HFF-Myc (cell line): ENCODE measurements around the gene DNAJC18.

ENCODE experiments used
- DNase-seq: peaks from one replicate; pipeline ENCODE4 v3.0.0-alpha.2; 2011; ENCODE audit warnings: low read depth; ENCODE audit errors: extremely low read depth
- H3K4me3 ChIP-seq: replicated peaks from 2 replicates; pipeline ENCODE4 v1.5.1; 2011; ENCODE audit warnings: low read depth, mild to moderate bottlenecking, control low read depth, low read length
- TF ChIP-seq, protein P1 (sequence below): IDR thresholded peaks from 2 replicates; pipeline ENCODE4 v1.5.1; 2012; ENCODE audit warnings: mild to moderate bottlenecking, low read depth, low read length, control low read depth; ENCODE audit errors: missing control alignments

DNAJC18 gene

DNA sequence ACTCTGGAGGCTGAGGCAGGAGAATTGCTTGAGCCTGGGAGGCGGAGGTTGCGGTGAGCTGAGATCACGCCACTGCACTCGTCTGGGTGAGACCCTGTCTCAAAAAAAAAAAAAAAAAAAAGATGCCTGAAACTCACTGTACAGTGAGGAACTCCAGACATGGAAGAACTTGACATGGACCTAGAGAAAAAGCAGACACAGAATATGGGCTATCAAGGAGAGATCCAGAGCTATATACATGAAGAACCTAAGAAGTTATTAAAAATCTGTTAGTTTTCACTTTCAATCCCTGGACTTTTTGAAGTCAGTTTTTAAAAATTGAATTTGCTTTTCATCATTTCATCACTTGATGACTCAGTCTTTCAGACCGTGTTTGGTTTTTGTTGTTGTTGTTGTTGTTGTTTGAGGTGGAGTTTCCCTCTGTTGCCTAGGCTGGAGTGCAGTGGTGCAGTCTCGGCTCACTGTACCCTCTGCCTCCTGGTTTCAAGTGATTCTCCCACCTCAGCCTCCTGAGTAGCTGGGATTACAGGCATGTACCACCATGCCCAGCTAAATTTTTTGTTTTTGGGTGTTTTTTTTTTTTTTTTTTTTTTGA lies 77.4 kb downstream of the DNAJC18 start:
- H3K4me3 ChIP-seq, result no peak overlapping the region
- DNase-seq, result no peak
- TF ChIP-seq, protein P1, sequence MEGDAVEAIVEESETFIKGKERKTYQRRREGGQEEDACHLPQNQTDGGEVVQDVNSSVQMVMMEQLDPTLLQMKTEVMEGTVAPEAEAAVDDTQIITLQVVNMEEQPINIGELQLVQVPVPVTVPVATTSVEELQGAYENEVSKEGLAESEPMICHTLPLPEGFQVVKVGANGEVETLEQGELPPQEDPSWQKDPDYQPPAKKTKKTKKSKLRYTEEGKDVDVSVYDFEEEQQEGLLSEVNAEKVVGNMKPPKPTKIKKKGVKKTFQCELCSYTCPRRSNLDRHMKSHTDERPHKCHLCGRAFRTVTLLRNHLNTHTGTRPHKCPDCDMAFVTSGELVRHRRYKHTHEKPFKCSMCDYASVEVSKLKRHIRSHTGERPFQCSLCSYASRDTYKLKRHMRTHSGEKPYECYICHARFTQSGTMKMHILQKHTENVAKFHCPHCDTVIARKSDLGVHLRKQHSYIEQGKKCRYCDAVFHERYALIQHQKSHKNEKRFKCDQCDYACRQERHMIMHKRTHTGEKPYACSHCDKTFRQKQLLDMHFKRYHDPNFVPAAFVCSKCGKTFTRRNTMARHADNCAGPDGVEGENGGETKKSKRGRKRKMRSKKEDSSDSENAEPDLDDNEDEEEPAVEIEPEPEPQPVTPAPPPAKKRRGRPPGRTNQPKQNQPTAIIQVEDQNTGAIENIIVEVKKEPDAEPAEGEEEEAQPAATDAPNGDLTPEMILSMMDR, result no peak

DNA sequence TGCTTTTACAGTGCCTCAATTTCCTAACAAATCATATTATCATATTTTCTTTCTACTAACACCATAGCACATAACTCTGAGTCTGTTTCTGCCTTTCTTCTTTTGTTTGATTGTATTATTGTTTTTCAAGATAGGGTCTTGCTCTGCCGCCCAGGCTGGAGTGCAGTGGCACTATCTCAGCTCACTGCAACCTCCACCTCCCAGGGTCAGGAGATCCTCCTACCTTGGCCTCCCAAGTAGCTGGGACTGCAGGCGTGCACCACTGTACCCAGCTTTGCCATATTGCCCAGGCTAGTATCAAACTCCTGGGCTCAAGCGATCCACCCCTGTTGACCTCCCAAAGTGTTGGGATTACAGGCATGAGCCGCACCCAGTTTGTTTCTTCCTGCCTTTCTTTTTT lies 78.9 kb downstream of the DNAJC18 start:
- TF ChIP-seq, protein P1, result no peak
- H3K4me3 ChIP-seq, result no peak overlapping the region
- DNase-seq, result no peak
